DOHH2 (cell line): ENCODE results near the gene WNK1.

ENCODE experiments used
- CTCF ChIP-seq: fragments of 200-600 bp; sonication (generic); IDR thresholded peaks from one replicate; pipeline ENCODE4 v1.5.1; 2014; ENCODE audit warnings: antibody characterized with exemption, mild to moderate bottlenecking, low read depth, low read length; ENCODE audit not compliant: poor library complexity, severe bottlenecking
- EZH2phosphoT487 ChIP-seq: fragments of 200-600 bp; sonication (generic); IDR thresholded peaks from 2 replicates; pipeline ENCODE4 v1.6.1; 2017; ENCODE audit warnings: borderline replicate concordance, mild to moderate bottlenecking, antibody characterized with exemption, low read length, moderate library complexity, mixed read lengths

- TF ChIP-seq EZH2phosphoT487 (no peak), CTCF (no peak)
Measured at GRCh38 chr12:915090-915489, 162.7 kb downstream of the WNK1 start.
